GM19351 (cell line): ENCODE data around the gene ADSS2.
"Not testable (repeated sequence)": the region's sequence is repeated elsewhere in the genome, so short reads cannot be mapped to it uniquely, and the experiment has no call there.

Experiments used
- ATAC-seq: cut with Tn5 transposase; IDR thresholded peaks from one replicate; pipeline ENCODE4 v1.9.1; 2021; ENCODE audit warnings: mild to moderate bottlenecking, moderate library complexity; ENCODE audit not compliant: unreplicated experiment

The ADSS2 gene

DNA sequence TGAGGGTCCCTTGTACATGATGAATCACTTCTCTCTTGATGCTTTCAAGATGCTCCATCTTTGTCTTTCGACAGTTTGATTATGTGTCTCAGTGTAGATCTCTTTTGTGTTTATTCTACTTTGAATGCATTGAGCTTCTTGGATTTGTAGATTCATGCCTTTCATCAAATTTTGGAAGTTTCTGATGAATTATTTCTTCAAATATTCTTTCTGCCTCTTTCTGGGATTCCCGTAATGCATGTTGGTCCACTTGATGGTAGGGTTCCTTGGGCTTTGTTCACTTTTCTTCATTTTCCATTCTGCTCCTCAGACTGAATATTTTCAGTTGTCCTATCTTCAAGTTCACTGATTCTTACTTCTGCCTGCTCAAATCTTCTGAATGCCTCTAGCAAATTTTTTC, 50.7 kb downstream of the ADSS2 start:
- no peak for ATAC-seq

GRCh38 chr1:244397131-244397530, 54.6 kb downstream of the ADSS2 start:
- no peak for ATAC-seq

- ATAC-seq, result no peak
These were observed 55.7 kb downstream of the ADSS2 start for GRCh38 chr1:244395965-244396364.

DNA sequence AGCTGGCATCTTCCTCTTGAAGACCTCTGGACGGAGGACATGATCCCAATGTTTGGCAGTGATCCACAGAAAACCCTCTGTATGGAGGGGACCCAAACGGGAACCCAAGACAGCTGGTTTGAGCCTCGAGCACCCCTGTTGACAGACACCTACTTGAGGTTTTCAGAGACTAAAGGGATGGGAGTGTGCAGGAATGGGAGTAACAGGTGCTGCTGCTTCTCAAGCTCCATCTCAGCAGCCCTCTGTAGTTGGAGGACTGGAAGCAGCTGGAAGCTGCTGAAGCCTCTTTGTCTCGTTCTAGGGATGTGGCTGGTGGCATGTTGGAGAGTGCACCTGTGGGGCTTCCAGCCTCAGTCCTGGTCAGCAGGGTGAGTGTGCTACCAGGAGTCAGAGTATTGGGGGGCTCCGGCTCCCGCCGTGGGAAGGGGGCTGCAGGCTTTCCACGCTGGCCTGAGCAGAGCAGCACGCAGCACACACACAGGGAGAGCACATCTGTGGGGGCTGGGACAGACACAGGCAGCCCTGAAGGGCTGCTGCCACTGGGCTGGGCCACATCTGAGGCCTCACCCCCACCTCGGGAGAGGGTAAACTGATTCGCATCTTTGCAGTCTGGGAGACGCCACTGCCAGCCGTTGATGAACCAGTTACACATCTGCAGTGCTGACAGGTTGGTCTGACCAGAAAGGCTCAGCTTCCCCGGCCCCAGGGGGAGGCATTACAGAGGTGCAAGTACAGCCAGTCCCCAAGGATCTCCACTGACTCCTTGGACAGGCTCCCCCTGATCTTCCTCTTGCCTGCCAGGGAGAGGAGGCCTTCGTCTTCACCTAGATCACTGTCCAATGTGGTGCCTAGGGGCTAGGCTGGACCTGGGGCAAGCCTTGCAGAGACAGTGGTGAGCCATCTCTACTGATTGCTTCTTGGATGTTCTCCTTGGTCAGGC, 56.6 kb downstream of the ADSS2 start:
- no peak for ATAC-seq

GRCh38 chr1:244394346-244394745, 57.4 kb downstream of the ADSS2 start:
- ATAC-seq, result no peak

- ATAC-seq, result no peak
These were observed 58.0 kb downstream of the ADSS2 start for GRCh38 chr1:244393604-244394176.

DNA sequence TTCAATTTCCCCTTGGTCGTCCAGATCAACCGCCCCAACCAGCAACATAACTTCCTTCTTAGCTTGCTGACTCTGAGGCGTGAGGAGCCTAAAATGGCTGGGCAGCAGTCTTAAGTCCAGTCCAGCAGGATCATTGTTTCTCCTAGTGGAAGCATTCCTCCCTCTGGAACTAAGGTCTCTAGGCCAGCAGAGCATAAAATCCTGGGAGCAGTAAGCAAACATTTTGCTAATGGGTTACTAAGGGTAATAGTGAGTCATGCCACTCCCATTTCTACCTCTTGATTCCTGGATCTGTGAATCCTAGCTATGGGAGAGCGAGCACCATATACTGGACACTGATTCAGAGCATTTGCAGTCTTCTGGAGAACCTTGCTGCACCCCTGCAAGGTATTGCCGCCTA, 59.9 kb downstream of the ADSS2 start:
- no peak for ATAC-seq

GRCh38 chr1:244388961-244389360, 62.7 kb downstream of the ADSS2 start:
- no peak for ATAC-seq

DNA sequence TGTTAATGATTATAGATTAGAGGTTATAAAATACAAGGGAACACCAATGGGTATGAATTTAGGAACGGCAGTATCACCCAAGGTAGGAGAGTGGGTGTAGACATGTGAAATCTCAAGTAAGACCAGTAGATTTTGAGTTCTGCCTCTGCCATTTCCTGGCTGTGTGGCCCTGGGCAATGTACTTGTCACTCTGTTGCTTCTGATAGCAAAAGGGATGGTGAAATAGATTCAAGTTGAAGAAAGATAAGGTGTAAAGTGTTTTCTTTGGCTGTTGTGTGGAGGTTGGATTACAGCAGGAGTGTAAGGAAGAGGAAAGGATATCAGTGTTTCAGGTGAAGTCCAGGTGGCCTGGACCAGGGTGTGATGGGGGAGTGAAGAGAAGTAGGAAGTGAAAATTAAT, 64.3 kb downstream of the ADSS2 start:
- no peak for ATAC-seq

- ATAC-seq, result no peak
These were observed 65.1 kb downstream of the ADSS2 start for GRCh38 chr1:244386595-244386994.

- no peak for ATAC-seq
These were observed 67.6 kb downstream of the ADSS2 start for GRCh38 chr1:244384066-244384465.

GRCh38 chr1:244383278-244383884, 68.3 kb downstream of the ADSS2 start:
- ATAC-seq, result no peak

- no peak for ATAC-seq
These were observed 69.7 kb downstream of the ADSS2 start for GRCh38 chr1:244381878-244382565.

- no peak for ATAC-seq
These were observed 75.6 kb downstream of the ADSS2 start for GRCh38 chr1:244376126-244376525.

- no peak for ATAC-seq
These were observed 76.7 kb downstream of the ADSS2 start for GRCh38 chr1:244375051-244375450.

- ATAC-seq, result not testable (repeated sequence)
These were observed 77.2 kb downstream of the ADSS2 start for GRCh38 chr1:244374484-244374883.

GRCh38 chr1:244371242-244372141, 80.2 kb downstream of the ADSS2 start:
- peak; percentile 86 for ATAC-seq

- no peak for ATAC-seq
These were observed 81.6 kb downstream of the ADSS2 start for GRCh38 chr1:244370060-244370637.

- ATAC-seq, result no peak
These were observed 82.3 kb downstream of the ADSS2 start for GRCh38 chr1:244369256-244370057.
